ENCODE data around the gene KRT32. TPM values are rescaled to one million over a fixed set of nuclear protein-coding genes. Genes with fewer than 3 reads are reported as not detected.
A peak's percentile ranks its signal among the peaks of the same experiment; 100 is the strongest.

Gene KRT32
- total and polyA plus RNA-seq, 9 of the 15 experiments (the other 6 are each of a cell fraction or from before 2014, with no cell fraction given): not detected

DNA sequence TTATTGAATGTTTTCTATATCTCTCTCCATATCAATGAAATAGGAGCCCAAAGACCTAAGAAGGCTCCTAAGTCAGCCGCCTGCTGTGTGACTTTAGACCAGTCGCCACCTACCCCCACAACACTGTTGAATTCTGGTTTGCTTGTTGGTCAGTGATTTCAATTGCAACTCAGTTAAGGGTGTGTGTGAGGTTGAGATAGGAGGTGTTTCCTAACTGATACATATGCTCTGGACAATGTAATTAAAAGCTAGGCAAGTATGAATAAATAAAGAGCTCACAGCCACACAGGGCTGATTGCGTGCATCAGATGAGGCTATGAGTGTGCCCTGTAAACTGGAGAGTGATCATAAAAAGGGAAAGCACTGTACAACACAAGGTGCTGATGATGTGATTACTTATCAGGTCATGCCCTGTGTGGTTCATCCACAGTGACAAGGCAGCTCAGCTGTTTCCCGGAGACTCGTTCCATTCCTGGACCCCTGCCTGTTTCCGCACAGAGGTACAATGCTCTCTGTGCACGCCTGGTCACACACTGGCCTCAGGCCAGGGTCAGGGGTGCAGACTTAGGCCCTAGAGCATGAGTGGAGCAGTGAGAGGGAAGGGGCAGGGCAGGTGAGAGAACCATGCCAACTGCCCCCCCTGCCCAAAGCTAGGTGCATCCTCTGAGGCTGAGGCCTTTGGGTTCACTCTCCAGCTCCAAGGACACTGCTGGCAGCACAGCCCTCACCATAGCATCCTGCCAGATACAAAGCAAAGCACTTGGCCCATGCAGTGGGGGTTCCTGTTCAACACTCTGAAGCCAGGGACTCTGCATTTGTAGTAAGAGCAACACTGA lies 17.0 kb upstream of the KRT32 start:
- no TSS peak for BruUV-seq (replicated peaks)
- ChIA-PET CTCF (ENCODE audit: low intra/inter-chr PET ratio) (interaction anchor here (0.8 kb wide), 1 partner anchor 65 kb away, joined by 3 read pairs; no protein-coding TSS in a partner anchor), POLR2A (interaction anchor here (1.0 to 2.3 kb wide), 3 partner anchors 21 to 65 kb away, joined by 3 to 6 read pairs (median 4); partner anchors contain the start of gene KRT19)
- in situ Hi-C loops (cut with MboI) (no loop called here), intact Hi-C loops (cut with micrococcal nuclease) (loop anchor here (10.0 kb wide), 1 partner anchor 181 kb away; no protein-coding TSS in a partner anchor)
- peak; percentile 72 for FAIRE-seq
- ATAC-seq: peak; percentile 47
- under 1% methylated on average over 7 of the region's 7 CpGs for WGBS (ENCODE audit: insufficient coverage, low coverage, missing lambda C conversion rate)
- no peaks in the 10 kb centered on the region for H3K36me3 ChIP-seq (ENCODE audit: control insufficient read depth, insufficient read depth, low read length)
- no peaks in the 10 kb centered on the region for H3K9me1 ChIP-seq (ENCODE audit: control insufficient read depth, insufficient read depth, low read length)
- H3K4me1 ChIP-seq (replicated peaks in 1 of 2; ENCODE audit: control insufficient read depth in 2 of 2, insufficient read depth in 2 of 2, low read length in 2 of 2): peaks cover 9 to 19% of the 10 kb centered on the region in 2 experiments; a peak in 4 of 5 replicates
- peak overlapping the region in 1 of 2 experiments; percentile 54; a peak in 2 of 4 replicates for H3K9ac ChIP-seq (ENCODE audit: insufficient read depth in 1 of 2, low read depth in 2 of 2, low read length in 2 of 2)
- no peak overlapping the region for H3K4me3 ChIP-seq
- H3K27ac ChIP-seq (ENCODE audit: extremely low read depth, low read depth, low read length): no peak overlapping the region
- peaks cover 10 to 49% of the 10 kb centered on the region in 2 experiments; a peak in 3 of 5 replicates for H3K27me3 ChIP-seq (ENCODE audit: control insufficient read depth in 2 of 2, insufficient read depth in 2 of 2, low read length in 2 of 2)
- H4K20me1 ChIP-seq (replicated peaks; ENCODE audit: control insufficient read depth, insufficient read depth, low read length): peaks cover 12% of the 10 kb centered on the region
- peak in 3 of 4 experiments; percentile 20 to 30 (median 23) for DNase-seq (ENCODE audit: extremely low read depth in 1 of 4, low spot score in 3 of 4)
- no peaks in the 10 kb centered on the region for H3K79me2 ChIP-seq (ENCODE audit: control insufficient read depth, insufficient read depth, low read length)
- no peak overlapping the region for H2AFZ ChIP-seq (ENCODE audit: low read depth, low read length)
- no peaks in the 10 kb centered on the region for H3K9me3 ChIP-seq (replicated peaks; ENCODE audit: control insufficient read depth, insufficient read depth, low read depth, low read length)
- H3K4me2 ChIP-seq (ENCODE audit: insufficient read depth, low read length): no peak overlapping the region
- TF ChIP-seq TAF1 (IDR thresholded peaks at IDR 0.05; ENCODE audit: control insufficient read depth, extremely low read depth, insufficient read depth, low read length, severe bottlenecking) (no peak), ERF (CRISPR knock-in tag; IDR thresholded peaks at IDR 0.05) (no peak), GTF2E2 (tag; IDR thresholded peaks at IDR 0.05) (no peak), KDM1A (IDR thresholded peaks at IDR 0.05) (peak; percentile 82 to 86), FOS (IDR thresholded peaks at IDR 0.05; ENCODE audit: extremely low read depth, insufficient read length) (no peak), KAT8 (IDR thresholded peaks at IDR 0.05; ENCODE audit: low read depth) (no peak), OTX1 (CRISPR knock-in tag; IDR thresholded peaks at IDR 0.05) (no peak)
- TF ChIP-seq, protein P1, sequence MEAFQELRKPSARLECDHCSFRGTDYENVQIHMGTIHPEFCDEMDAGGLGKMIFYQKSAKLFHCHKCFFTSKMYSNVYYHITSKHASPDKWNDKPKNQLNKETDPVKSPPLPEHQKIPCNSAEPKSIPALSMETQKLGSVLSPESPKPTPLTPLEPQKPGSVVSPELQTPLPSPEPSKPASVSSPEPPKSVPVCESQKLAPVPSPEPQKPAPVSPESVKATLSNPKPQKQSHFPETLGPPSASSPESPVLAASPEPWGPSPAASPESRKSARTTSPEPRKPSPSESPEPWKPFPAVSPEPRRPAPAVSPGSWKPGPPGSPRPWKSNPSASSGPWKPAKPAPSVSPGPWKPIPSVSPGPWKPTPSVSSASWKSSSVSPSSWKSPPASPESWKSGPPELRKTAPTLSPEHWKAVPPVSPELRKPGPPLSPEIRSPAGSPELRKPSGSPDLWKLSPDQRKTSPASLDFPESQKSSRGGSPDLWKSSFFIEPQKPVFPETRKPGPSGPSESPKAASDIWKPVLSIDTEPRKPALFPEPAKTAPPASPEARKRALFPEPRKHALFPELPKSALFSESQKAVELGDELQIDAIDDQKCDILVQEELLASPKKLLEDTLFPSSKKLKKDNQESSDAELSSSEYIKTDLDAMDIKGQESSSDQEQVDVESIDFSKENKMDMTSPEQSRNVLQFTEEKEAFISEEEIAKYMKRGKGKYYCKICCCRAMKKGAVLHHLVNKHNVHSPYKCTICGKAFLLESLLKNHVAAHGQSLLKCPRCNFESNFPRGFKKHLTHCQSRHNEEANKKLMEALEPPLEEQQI (IDR thresholded peaks at IDR 0.05): no peak
- TF ChIP-seq, protein P2, sequence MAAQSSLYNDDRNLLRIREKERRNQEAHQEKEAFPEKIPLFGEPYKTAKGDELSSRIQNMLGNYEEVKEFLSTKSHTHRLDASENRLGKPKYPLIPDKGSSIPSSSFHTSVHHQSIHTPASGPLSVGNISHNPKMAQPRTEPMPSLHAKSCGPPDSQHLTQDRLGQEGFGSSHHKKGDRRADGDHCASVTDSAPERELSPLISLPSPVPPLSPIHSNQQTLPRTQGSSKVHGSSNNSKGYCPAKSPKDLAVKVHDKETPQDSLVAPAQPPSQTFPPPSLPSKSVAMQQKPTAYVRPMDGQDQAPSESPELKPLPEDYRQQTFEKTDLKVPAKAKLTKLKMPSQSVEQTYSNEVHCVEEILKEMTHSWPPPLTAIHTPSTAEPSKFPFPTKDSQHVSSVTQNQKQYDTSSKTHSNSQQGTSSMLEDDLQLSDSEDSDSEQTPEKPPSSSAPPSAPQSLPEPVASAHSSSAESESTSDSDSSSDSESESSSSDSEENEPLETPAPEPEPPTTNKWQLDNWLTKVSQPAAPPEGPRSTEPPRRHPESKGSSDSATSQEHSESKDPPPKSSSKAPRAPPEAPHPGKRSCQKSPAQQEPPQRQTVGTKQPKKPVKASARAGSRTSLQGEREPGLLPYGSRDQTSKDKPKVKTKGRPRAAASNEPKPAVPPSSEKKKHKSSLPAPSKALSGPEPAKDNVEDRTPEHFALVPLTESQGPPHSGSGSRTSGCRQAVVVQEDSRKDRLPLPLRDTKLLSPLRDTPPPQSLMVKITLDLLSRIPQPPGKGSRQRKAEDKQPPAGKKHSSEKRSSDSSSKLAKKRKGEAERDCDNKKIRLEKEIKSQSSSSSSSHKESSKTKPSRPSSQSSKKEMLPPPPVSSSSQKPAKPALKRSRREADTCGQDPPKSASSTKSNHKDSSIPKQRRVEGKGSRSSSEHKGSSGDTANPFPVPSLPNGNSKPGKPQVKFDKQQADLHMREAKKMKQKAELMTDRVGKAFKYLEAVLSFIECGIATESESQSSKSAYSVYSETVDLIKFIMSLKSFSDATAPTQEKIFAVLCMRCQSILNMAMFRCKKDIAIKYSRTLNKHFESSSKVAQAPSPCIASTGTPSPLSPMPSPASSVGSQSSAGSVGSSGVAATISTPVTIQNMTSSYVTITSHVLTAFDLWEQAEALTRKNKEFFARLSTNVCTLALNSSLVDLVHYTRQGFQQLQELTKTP (IDR thresholded peaks at IDR 0.05; ENCODE audit: low read depth in 1 of 2, partially characterized antibody in 2 of 2): no peak
- TF ChIP-seq, protein P3, sequence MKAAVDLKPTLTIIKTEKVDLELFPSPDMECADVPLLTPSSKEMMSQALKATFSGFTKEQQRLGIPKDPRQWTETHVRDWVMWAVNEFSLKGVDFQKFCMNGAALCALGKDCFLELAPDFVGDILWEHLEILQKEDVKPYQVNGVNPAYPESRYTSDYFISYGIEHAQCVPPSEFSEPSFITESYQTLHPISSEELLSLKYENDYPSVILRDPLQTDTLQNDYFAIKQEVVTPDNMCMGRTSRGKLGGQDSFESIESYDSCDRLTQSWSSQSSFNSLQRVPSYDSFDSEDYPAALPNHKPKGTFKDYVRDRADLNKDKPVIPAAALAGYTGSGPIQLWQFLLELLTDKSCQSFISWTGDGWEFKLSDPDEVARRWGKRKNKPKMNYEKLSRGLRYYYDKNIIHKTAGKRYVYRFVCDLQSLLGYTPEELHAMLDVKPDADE (conservative IDR thresholded peaks at IDR 0.05; ENCODE audit: control insufficient read depth, low read depth, low read length): no peak
- TF ChIP-seq, protein P4, sequence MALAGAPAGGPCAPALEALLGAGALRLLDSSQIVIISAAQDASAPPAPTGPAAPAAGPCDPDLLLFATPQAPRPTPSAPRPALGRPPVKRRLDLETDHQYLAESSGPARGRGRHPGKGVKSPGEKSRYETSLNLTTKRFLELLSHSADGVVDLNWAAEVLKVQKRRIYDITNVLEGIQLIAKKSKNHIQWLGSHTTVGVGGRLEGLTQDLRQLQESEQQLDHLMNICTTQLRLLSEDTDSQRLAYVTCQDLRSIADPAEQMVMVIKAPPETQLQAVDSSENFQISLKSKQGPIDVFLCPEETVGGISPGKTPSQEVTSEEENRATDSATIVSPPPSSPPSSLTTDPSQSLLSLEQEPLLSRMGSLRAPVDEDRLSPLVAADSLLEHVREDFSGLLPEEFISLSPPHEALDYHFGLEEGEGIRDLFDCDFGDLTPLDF (CRISPR knock-in tag; IDR thresholded peaks at IDR 0.05): no peak
